ENCODE measurements around the gene SAMD3. TPM values are rescaled to one million over a fixed set of nuclear protein-coding genes. Genes with fewer than 3 reads are reported as not detected.

Gene SAMD3
- total and polyA plus RNA-seq, 11 donors: 0.06 to 4.2 (median 0.68) TPM; not detected in 4

DNA sequence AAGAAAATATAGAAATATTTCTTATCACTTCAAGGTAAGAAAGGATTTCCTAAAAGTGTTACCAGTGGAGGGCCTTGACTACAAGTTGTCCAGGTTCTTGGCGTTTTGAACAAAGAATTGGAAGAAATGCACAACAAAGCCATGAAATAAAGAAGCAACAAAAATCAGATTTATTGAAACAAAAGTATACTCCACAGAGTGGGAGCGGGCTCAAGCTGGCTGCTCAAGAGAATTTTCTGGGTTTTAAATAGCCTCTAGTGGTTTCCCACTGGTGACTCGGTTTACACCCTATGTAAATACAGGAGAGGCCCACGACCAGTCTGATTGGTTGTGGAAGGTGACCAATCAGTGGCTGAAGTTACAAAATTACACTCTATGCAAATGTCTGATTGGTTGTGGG, 64.2 kb downstream of the SAMD3 start:
- no peaks in the 10 kb centered on the region for H3K36me3 ChIP-seq
- WGBS, 4 donors: 89 to 92% (median 91%) methylated on average over 4 of the region's 4 CpGs
- ATAC-seq: no peak

DNA sequence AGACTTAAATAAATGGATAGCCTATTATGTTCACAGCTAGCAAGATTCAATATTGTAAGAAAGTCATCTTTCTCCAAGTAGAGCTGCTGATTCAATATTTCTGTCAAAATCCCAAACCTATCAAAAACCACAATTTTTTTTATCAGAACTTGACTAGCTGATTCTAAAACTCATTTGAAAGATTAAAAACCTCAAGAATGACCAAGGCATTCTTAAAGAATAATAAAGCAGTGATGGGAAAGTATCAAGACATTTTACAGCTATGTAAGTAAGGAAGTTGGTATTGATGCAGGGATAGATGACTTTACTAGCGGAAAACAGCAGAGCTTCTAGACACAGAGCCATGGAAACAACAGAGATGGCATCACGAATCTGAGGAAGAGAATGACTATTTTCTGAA, 64.7 kb downstream of the SAMD3 start:
- no peaks in the 10 kb centered on the region for H3K36me3 ChIP-seq
- no peak for ATAC-seq
- H3K27ac ChIP-seq: no peak overlapping the region
- TF ChIP-seq, protein P1, sequence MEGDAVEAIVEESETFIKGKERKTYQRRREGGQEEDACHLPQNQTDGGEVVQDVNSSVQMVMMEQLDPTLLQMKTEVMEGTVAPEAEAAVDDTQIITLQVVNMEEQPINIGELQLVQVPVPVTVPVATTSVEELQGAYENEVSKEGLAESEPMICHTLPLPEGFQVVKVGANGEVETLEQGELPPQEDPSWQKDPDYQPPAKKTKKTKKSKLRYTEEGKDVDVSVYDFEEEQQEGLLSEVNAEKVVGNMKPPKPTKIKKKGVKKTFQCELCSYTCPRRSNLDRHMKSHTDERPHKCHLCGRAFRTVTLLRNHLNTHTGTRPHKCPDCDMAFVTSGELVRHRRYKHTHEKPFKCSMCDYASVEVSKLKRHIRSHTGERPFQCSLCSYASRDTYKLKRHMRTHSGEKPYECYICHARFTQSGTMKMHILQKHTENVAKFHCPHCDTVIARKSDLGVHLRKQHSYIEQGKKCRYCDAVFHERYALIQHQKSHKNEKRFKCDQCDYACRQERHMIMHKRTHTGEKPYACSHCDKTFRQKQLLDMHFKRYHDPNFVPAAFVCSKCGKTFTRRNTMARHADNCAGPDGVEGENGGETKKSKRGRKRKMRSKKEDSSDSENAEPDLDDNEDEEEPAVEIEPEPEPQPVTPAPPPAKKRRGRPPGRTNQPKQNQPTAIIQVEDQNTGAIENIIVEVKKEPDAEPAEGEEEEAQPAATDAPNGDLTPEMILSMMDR (IDR thresholded peaks at IDR 0.05): no peak
- no peak for TF ChIP-seq POLR2A (IDR thresholded peaks at IDR 0.05)
- DNase-seq: no peak
- H3K27me3 ChIP-seq: no peaks in the 10 kb centered on the region
- intact Hi-C loops (cut with DNase I): no loop called here
- no peak overlapping the region for H3K4me3 ChIP-seq
- WGBS, 4 donors: 81 to 92% (median 88%) methylated on average over 2 of the region's 2 CpGs
- peaks cover 0 to 17% (median 0%) of the 10 kb centered on the region in 12 donors for H3K9me3 ChIP-seq
- peaks cover 0 to 6% (median 0%) of the 10 kb centered on the region in 12 donors for H3K4me1 ChIP-seq

More for the DNA sequence above, 64.2 kb downstream of the SAMD3 start:
- no peak for DNase-seq
- TF ChIP-seq, protein P1 (IDR thresholded peaks at IDR 0.05): no peak
- no peak for TF ChIP-seq POLR2A (IDR thresholded peaks at IDR 0.05)
- H3K27me3 ChIP-seq: no peaks in the 10 kb centered on the region
- H3K4me3 ChIP-seq: no peak overlapping the region
- no peak overlapping the region for H3K27ac ChIP-seq
- intact Hi-C loops (cut with DNase I): no loop called here
- peaks cover 0 to 6% (median 0%) of the 10 kb centered on the region in 12 donors for H3K4me1 ChIP-seq
- peaks cover 0 to 17% (median 0%) of the 10 kb centered on the region in 12 donors for H3K9me3 ChIP-seq

DNA sequence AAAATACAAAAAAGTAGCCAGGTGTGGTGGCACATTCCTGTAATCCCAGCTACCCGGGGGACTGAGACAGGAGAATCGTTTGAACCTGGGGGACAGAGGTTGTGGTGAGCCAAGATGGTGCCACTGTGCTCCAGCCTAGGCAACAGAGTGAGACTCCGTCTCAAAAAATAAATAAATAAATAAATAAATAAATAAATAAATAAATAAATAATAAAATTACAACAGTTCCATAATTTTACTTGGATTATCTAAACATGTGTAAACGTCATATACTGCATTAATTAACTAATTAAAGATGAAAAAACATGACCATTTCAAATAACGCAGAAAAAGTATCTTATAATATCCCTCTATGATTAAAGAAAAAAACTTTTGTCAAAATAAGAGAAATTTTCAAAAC, 65.8 kb downstream of the SAMD3 start:
- WGBS, 4 donors: 90 to 96% (median 93%) methylated on average over 5 of the region's 5 CpGs
- Histone ChIP-seq H3K9me3 (peaks cover 0 to 17% (median 0%) of the 10 kb centered on the region in 12 donors), H3K27ac (no peak overlapping the region), H3K4me1 (peaks cover 0 to 6% (median 0%) of the 10 kb centered on the region in 12 donors), H3K4me3 (no peak overlapping the region), H3K36me3 (no peaks in the 10 kb centered on the region), H3K27me3 (no peaks in the 10 kb centered on the region)
- ATAC-seq (no peak), DNase-seq (no peak)
- TF ChIP-seq POLR2A (IDR thresholded peaks at IDR 0.05): no peak
- TF ChIP-seq, protein P1 (IDR thresholded peaks at IDR 0.05): no peak
- intact Hi-C loops (cut with DNase I): no loop called here

DNA sequence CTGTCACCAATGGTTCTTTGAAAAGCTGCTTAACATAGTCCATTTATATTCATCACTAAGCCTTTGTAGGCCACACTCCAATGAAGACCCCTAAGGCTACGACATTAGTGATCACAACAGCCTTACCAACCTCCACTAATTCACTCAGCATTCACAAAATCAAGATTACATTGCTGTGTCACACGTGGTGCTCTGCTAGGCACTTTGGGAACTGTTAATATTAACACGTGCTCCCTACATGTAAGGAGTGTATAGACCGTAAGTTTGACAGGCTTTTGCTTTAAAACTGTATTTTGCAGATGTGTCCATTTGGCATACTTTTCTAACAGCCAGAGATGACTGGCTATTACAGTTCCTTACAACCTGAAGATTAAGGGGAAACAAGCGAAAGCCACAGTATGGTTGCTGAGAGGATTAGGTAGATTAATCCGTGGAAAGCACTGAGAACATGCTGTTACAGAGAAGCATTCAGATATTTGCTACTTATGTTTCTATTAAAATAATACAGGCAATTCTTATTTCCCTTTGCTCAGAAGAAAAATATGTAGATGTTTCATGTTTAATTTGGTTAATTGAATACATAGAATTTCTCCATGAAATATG, 69.7 kb downstream of the SAMD3 start:
- TF ChIP-seq, protein P1 (IDR thresholded peaks at IDR 0.05): no peak
- TF ChIP-seq POLR2A (IDR thresholded peaks at IDR 0.05): no peak
- H3K36me3 ChIP-seq: no peaks in the 10 kb centered on the region
- 83 to 89% (median 87%) methylated on average over 6 of the region's 6 CpGs for WGBS, 4 donors
- H3K27ac ChIP-seq: no peak overlapping the region
- H3K4me1 ChIP-seq: no peaks in the 10 kb centered on the region
- intact Hi-C loops (cut with DNase I): no loop called here
- H3K9me3 ChIP-seq: peaks cover 0 to 5% (median 0%) of the 10 kb centered on the region in 12 donors
- ATAC-seq: no peak
- no peak for DNase-seq
- no peaks in the 10 kb centered on the region for H3K27me3 ChIP-seq
- no peak overlapping the region for H3K4me3 ChIP-seq

All from heart left ventricle (tissue), 16 donors.